Measurements from ENCODE around the gene MAP1LC3B2.

The MAP1LC3B2 gene

GRCh38 chr12:116556356-116556952 is 2.7 kb upstream of the MAP1LC3B2 start:
- TF ChIP-seq CTCF (IDR thresholded peaks at IDR 0.05; ENCODE audit: low read depth, low read length), result no peak
- no peak for DNase-seq (ENCODE audit: low read depth in 2 of 2)
- H3K4me3 ChIP-seq (replicated peaks in 1 of 2; ENCODE audit: low read depth in 2 of 2, low read length in 2 of 2), result no peak overlapping the region

GRCh38 chr12:116556964-116557698 is 2.0 kb upstream of the MAP1LC3B2 start:
- no peak overlapping the region for H3K4me3 ChIP-seq (replicated peaks in 1 of 2; ENCODE audit: low read depth in 2 of 2, low read length in 2 of 2)
- no peak for TF ChIP-seq CTCF (IDR thresholded peaks at IDR 0.05; ENCODE audit: low read depth, low read length)
- DNase-seq (ENCODE audit: low read depth in 2 of 2), result peak in 1 of 2 donors; percentile 26

GRCh38 chr12:116558280-116559161 is 660 bp upstream of the MAP1LC3B2 start:
- no peak overlapping the region for H3K4me3 ChIP-seq (replicated peaks in 1 of 2; ENCODE audit: low read depth in 2 of 2, low read length in 2 of 2)
- no peak for TF ChIP-seq CTCF (IDR thresholded peaks at IDR 0.05; ENCODE audit: low read depth, low read length)
- DNase-seq (ENCODE audit: low read depth in 2 of 2), result no peak

GRCh38 chr12:116561181-116561821 is 2.1 kb downstream of the MAP1LC3B2 start:
- DNase-seq (ENCODE audit: low read depth in 2 of 2), result no peak
- H3K4me3 ChIP-seq (replicated peaks in 1 of 2; ENCODE audit: low read depth in 2 of 2, low read length in 2 of 2), result no peak overlapping the region
- TF ChIP-seq CTCF (IDR thresholded peaks at IDR 0.05; ENCODE audit: low read depth, low read length), result no peak

GRCh38 chr12:116562090-116562489 is 2.9 kb downstream of the MAP1LC3B2 start:
- no peak for DNase-seq (ENCODE audit: low read depth in 2 of 2)
- TF ChIP-seq CTCF (IDR thresholded peaks at IDR 0.05; ENCODE audit: low read depth, low read length), result no peak
- no peak overlapping the region for H3K4me3 ChIP-seq (replicated peaks in 1 of 2; ENCODE audit: low read depth in 2 of 2, low read length in 2 of 2)

GRCh38 chr12:116563262-116563661 is 4.1 kb downstream of the MAP1LC3B2 start:
- TF ChIP-seq CTCF (IDR thresholded peaks at IDR 0.05; ENCODE audit: low read depth, low read length), result no peak
- no peak overlapping the region for H3K4me3 ChIP-seq (replicated peaks in 1 of 2; ENCODE audit: low read depth in 2 of 2, low read length in 2 of 2)
- DNase-seq (ENCODE audit: low read depth in 2 of 2), result no peak

Data from cardiac fibroblast (primary cell).